ENCODE measurements around the gene IQSEC1. TPM values are rescaled to one million over a fixed set of nuclear protein-coding genes. Genes with fewer than 3 reads are reported as not detected.

IQSEC1 gene
- total and polyA plus RNA-seq, 2 donors (not counting 3 experiments of a cell fraction or from before 2014, with no cell fraction given), result 5.2 to 18.0 TPM

DNA sequence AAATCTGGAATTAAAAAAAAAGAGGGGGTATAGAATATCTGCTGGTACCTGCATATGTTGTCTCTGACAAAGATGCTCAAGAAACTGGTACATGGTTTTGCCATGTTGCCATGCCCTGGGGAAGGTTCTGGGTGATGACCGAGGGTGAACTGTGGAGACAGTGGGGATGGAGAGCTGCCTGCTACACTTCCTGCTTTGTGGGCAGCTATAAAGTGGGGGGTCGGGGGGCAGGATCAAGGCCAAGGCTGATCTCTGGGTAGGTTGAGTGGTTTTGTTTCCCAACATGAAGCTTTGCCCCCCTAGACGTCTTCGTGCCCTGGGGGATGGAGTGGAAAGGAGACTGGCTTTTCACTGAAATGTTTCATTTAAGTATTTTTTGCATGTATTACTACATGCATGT lies 74.6 kb downstream of the IQSEC1 start:
- Histone ChIP-seq H3K9me3 (replicated peaks; ENCODE audit: control insufficient read depth, insufficient read depth, low read length) (no peaks in the 10 kb centered on the region), H3K36me3 (ENCODE audit: control insufficient read depth in 2 of 2, extremely low read depth in 1 of 2, insufficient read depth in 2 of 2, low read length in 2 of 2) (no peaks in the 10 kb centered on the region), H4K20me1 (replicated peaks; ENCODE audit: control insufficient read depth, extremely low read depth, insufficient read depth, low read length) (no peaks in the 10 kb centered on the region), H3K27me3 (ENCODE audit: control insufficient read depth in 2 of 2, insufficient read depth in 2 of 2, low read length in 2 of 2) (peaks cover 0 to 12% of the 10 kb centered on the region in 2 experiments), H3K9ac (replicated peaks; ENCODE audit: extremely low read depth, insufficient read depth, low read length) (no peak overlapping the region), H3K4me3 (replicated peaks in 1 of 3; ENCODE audit: insufficient read depth in 1 of 3, low read depth in 1 of 3, low read length in 3 of 3) (no peak overlapping the region), H3K79me2 (ENCODE audit: control insufficient read depth, insufficient read depth, low read length) (no peaks in the 10 kb centered on the region), H2AFZ (ENCODE audit: low read depth, low read length) (no peak overlapping the region), H3K9me1 (replicated peaks; ENCODE audit: control insufficient read depth, extremely low read depth, insufficient read depth, low read length) (no peaks in the 10 kb centered on the region), H3K4me2 (ENCODE audit: insufficient read depth, low read length) (no peak overlapping the region), H3K4me1 (ENCODE audit: control insufficient read depth, extremely low read depth, insufficient read depth, low read length) (peaks cover 5% of the 10 kb centered on the region), H3K27ac (ENCODE audit: insufficient read depth, low read depth, low read length) (no peak overlapping the region)
- CTCF ChIA-PET, result interaction anchor here (0.7 to 2.2 kb wide), 2 partner anchors 14 kb away, joined by 3 to 9 read pairs; no protein-coding TSS in a partner anchor
- dilution Hi-C loops (cut with MboI; ENCODE audit: extremely low pct_ligation_motif_present, low sequenced_read_pairs), result no loop called here
- no peak for TF ChIP-seq MYC (IDR thresholded peaks at IDR 0.05; ENCODE audit: low read depth, low read length)
- TF ChIP-seq MAX (IDR thresholded peaks at IDR 0.05; ENCODE audit: insufficient read depth, insufficient read length), result no peak
- TF ChIP-seq JUN (IDR thresholded peaks at IDR 0.05; ENCODE audit: borderline replicate concordance, insufficient read depth, insufficient read length, low read depth), result no peak
- no peak for TF ChIP-seq POLR2A (IDR thresholded peaks at IDR 0.05; ENCODE audit: low read depth, low read length)
- no peak for TF ChIP-seq FOS (IDR thresholded peaks at IDR 0.05; ENCODE audit: borderline replicate concordance, insufficient read depth, low read length)
- no peak for TF ChIP-seq GATA2 (IDR thresholded peaks at IDR 0.05; ENCODE audit: insufficient read depth, insufficient read length, low read depth, low read length)
- no peak for TF ChIP-seq POLR2AphosphoS5 (IDR thresholded peaks at IDR 0.05; ENCODE audit: insufficient read depth, low read depth, low read length)
- no peak for TF ChIP-seq CTCF (IDR thresholded peaks at IDR 0.05; ENCODE audit: extremely low read depth in 1 of 2, insufficient read depth in 1 of 2, low read depth in 1 of 2, low read length in 2 of 2)
- TF ChIP-seq EZH2 (IDR thresholded peaks at IDR 0.05; ENCODE audit: borderline replicate concordance, low read depth, low read length, severe bottlenecking), result no peak
- POLR2A ChIA-PET, result no interaction called here
- DNase-seq (ENCODE audit: low read depth, low spot score) (no peak), FAIRE-seq (no peak)
- BruUV-seq (replicated peaks), result no TSS peak
- intact Hi-C loops (cut with micrococcal nuclease), result loop anchor here (10.0 kb wide), 1 partner anchor 456 kb away; no protein-coding TSS in a partner anchor
